PC-9 (cell line): ENCODE results near the gene FHAD1.

Experiments
- EZH2 ChIP-seq: fragments of 200-600 bp; sonication (generic); IDR thresholded peaks from 2 replicates; pipeline ENCODE4 v1.8.0; 2017; ENCODE audit warnings: antibody characterized with exemption, low read depth
- TF ChIP-seq, protein P1 (sequence below): fragments of 200-600 bp; sonication (generic); conservative IDR thresholded peaks from 2 replicates; pipeline ENCODE4 v1.6.1; 2017; ENCODE audit warnings: mixed run types, antibody characterized with exemption, mild to moderate bottlenecking, moderate library complexity

DNA sequence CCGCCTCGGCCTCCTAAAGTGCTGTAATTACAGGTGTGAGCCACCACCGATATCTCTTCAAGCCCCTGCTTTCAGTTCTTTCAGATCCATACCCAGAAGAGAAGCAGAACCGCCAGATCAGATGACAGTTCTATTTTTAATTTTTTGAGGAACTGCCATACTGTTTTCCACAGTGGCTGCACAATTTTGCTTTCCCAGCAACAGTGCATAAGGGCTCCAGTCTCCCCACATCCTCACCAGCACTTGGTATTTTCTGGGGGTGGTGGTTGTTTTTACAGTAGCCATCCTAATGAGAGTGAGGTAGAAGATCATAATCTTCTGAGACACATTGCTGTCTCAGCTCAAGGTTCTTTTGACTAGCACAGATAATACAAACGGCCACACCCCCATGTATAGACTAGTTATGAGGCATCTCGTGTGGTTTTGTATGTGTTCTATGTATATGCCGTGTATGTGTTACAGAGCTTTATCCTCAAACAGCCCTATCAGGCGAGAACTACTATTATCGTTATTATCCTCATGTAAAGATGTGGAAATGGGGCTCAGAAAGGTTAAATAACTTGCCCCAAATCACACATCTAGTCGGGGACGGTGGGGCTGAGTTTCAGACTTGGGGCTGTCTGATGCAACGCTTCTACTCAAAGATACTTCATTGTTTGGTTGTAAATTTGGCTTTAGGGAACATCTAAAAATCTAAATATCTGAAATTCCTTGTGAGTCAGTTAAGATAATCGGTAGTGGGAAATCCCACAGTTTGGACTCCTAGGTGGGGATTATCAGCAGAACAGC is 12.0 kb downstream of the FHAD1 start:
- TF ChIP-seq, protein P1, sequence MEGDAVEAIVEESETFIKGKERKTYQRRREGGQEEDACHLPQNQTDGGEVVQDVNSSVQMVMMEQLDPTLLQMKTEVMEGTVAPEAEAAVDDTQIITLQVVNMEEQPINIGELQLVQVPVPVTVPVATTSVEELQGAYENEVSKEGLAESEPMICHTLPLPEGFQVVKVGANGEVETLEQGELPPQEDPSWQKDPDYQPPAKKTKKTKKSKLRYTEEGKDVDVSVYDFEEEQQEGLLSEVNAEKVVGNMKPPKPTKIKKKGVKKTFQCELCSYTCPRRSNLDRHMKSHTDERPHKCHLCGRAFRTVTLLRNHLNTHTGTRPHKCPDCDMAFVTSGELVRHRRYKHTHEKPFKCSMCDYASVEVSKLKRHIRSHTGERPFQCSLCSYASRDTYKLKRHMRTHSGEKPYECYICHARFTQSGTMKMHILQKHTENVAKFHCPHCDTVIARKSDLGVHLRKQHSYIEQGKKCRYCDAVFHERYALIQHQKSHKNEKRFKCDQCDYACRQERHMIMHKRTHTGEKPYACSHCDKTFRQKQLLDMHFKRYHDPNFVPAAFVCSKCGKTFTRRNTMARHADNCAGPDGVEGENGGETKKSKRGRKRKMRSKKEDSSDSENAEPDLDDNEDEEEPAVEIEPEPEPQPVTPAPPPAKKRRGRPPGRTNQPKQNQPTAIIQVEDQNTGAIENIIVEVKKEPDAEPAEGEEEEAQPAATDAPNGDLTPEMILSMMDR, result no peak
- no peak for TF ChIP-seq EZH2
